BLaER1 treated with 17β-estradiol and CSF1 and Interleukin-3, amounts not matched to agents 10 nM and 100 nM (cell line): Measurements from ENCODE around the gene PARP6.
A peak's percentile ranks its signal among the peaks of the same experiment; 100 is the strongest.

Experiments
- H3K27ac ChIP-seq, 11 experiments: shearing (Covaris generic); formaldehyde crosslinking; 2 replicates each; pipeline ENCODE4 v1.8.1; 2022
- H3K27me3 ChIP-seq, 11 experiments: shearing (Covaris generic); formaldehyde crosslinking; 2 replicates each; pipeline ENCODE4 v1.8.1; 2022
- H3K36me3 ChIP-seq, 11 experiments: shearing (Covaris generic); formaldehyde crosslinking; 2 replicates each; pipeline ENCODE4 v1.8.1; 2022
- H3K4me1 ChIP-seq, 10 experiments: shearing (Covaris generic); formaldehyde crosslinking; 2 replicates each; pipeline ENCODE4 v1.8.1; 2022
- H3K4me2 ChIP-seq, 11 experiments: shearing (Covaris generic); formaldehyde crosslinking; 2 replicates each; pipeline ENCODE4 v1.8.1; 2022
- H3K4me3 ChIP-seq, 10 experiments: shearing (Covaris generic); formaldehyde crosslinking; 2 replicates each; pipeline ENCODE4 v1.8.1; 2022
- H3K9ac ChIP-seq, 11 experiments: shearing (Covaris generic); formaldehyde crosslinking; 2 replicates each; pipeline ENCODE4 v1.8.1; 2022
- H3K9me3 ChIP-seq, 11 experiments: shearing (Covaris generic); formaldehyde crosslinking; replicated peaks in 1 of 11; 2 replicates each; pipeline ENCODE4 v1.8.1; 2022
- H4K20me1 ChIP-seq, 11 experiments: shearing (Covaris generic); formaldehyde crosslinking; 2 replicates each; pipeline ENCODE4 v1.8.1; 2022
- Cebpa-rat ChIP-seq, 11 experiments: shearing (Covaris generic); IDR thresholded peaks; 2 replicates each; pipeline ENCODE4 v1.8.1; 2022

Gene PARP6

GRCh38 chr15:72198356-72199204 is 73.8 kb downstream of the PARP6 start:
- Histone ChIP-seq H3K36me3 (peaks cover 56 to 59% (median 58%) of the 10 kb centered on the region in 11 experiments), H3K4me2 (peak overlapping the region in 1 of 11 experiments; percentile 9; a peak in 3 of 22 replicates), H3K9me3 (no peaks in the 10 kb centered on the region), H3K4me3 (no peak overlapping the region), H4K20me1 (peaks cover 55 to 85% (median 70%) of the 10 kb centered on the region in 11 experiments), H3K4me1 (peaks cover 19 to 50% (median 33%) of the 10 kb centered on the region in 10 experiments), H3K27me3 (peaks cover 0 to 33% (median 31%) of the 10 kb centered on the region in 11 experiments; a peak in 18 of 22 replicates), H3K9ac (no peak overlapping the region; a peak in 1 of 22 replicates), H3K27ac (no peak overlapping the region)
- no peak for TF ChIP-seq Cebpa-rat (IDR thresholded peaks at IDR 0.05)

DNA sequence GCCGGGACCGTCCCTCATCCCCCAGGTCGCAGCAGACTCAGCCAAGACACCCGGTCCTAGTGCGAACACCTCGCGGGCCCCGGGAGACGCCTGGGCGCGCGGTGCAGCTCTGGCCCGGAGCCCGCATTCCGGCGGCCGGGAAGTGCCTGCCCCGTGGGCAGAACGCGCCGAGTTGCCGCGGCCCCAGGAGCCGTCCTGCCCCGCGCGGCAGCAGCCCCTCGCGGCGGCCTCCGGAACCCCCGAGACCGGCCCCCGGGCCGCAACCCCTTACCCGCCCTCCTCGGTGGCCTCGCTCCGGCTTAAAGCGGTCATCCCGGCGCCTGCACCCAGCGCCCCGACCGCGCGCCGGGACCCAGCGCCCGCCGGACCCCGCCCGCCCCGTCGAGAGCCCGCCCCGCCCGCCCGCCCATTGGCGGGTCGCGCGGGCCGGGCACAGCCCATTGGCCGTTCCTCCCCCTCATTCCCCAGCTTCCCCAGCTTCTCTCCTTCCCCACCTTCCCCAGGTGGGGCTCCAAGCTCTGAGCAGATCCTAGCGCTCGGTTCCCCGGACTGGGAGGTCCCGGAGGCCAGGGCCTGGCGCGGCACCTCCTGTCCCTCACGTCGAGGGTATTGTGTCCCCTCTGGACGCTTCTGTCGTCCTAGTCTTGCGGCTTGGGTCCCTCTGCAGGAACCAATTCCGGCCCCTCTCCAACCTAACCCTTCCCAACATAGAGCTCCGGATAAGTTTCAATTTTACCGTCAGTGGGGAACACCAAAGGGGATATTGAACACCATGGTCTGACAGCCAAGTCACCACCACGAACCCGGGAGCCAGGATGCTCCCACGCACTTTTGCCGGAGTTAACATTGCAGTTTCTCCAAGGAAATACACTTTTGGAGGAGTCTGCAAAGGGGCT is 74.6 kb downstream of the PARP6 start, which contains the start of gene GRAMD2A:
Gene GRAMD2A (minus strand): TSS at position 328 of the 896 bp plus-strand sequence.
- peaks cover 47 to 76% (median 61%) of the 10 kb centered on the region in 11 experiments for H4K20me1 ChIP-seq
- H3K4me1 ChIP-seq = peaks cover 10 to 47% (median 27%) of the 10 kb centered on the region in 10 experiments
- H3K9me3 ChIP-seq = no peaks in the 10 kb centered on the region
- H3K27me3 ChIP-seq = peaks cover 0 to 33% (median 31%) of the 10 kb centered on the region in 11 experiments; a peak in 18 of 22 replicates
- no peak for TF ChIP-seq Cebpa-rat (IDR thresholded peaks at IDR 0.05)
- H3K27ac ChIP-seq = no peak within 1 kb of the TSS
- 0 out of 20 replicates have a peak within 1 kb of the TSS, but pooled peaks of 1 of the 10 experiments have one; percentile 24 for H3K4me3 ChIP-seq
- peaks cover 47 to 50% (median 49%) of the 10 kb centered on the region in 11 experiments for H3K36me3 ChIP-seq
- peak within 1 kb of the TSS in 3 of 11 experiments; percentile 9 to 54 (median 33); a peak in 8 of 22 replicates for H3K4me2 ChIP-seq
- no peak within 1 kb of the TSS; a peak in 1 of 22 replicates for H3K9ac ChIP-seq

DNA sequence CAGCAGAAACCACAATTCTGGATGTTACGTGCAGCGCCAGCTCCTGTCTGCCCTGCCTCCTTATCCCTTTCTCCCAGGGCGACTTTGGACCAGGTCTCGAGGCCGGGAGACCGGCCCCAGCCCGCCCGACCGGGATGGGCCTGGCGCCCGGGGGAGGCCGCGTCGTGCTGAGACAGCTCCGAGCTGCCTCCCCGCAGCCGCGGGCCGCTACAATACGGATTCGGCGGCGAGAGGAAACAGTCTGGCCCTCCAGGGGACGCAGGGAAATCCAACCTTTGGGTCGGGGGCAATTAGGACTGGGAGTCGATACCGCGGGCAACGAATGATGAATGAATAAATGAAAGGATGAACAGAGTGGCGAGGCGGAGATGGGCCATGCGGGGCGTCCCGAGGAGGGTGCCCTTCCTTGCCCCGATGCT is 75.3 kb downstream of the PARP6 start:
- H3K27me3 ChIP-seq = peaks cover 0 to 33% (median 31%) of the 10 kb centered on the region in 11 experiments; a peak in 18 of 22 replicates
- H3K4me3 ChIP-seq = 0 out of 20 replicates have a peak overlapping the region, but pooled peaks of 1 of the 10 experiments have one; percentile 24
- H3K9ac ChIP-seq = no peak overlapping the region
- H4K20me1 ChIP-seq = peaks cover 40 to 69% (median 54%) of the 10 kb centered on the region in 11 experiments
- H3K4me1 ChIP-seq = peaks cover 10 to 47% (median 24%) of the 10 kb centered on the region in 10 experiments
- no peak overlapping the region for H3K27ac ChIP-seq
- H3K9me3 ChIP-seq = no peaks in the 10 kb centered on the region
- peaks cover 41 to 43% (median 43%) of the 10 kb centered on the region in 11 experiments for H3K36me3 ChIP-seq
- peak overlapping the region in 2 of 11 experiments; percentile 33 to 54; a peak in 6 of 22 replicates for H3K4me2 ChIP-seq
- TF ChIP-seq Cebpa-rat (IDR thresholded peaks at IDR 0.05) = no peak

DNA sequence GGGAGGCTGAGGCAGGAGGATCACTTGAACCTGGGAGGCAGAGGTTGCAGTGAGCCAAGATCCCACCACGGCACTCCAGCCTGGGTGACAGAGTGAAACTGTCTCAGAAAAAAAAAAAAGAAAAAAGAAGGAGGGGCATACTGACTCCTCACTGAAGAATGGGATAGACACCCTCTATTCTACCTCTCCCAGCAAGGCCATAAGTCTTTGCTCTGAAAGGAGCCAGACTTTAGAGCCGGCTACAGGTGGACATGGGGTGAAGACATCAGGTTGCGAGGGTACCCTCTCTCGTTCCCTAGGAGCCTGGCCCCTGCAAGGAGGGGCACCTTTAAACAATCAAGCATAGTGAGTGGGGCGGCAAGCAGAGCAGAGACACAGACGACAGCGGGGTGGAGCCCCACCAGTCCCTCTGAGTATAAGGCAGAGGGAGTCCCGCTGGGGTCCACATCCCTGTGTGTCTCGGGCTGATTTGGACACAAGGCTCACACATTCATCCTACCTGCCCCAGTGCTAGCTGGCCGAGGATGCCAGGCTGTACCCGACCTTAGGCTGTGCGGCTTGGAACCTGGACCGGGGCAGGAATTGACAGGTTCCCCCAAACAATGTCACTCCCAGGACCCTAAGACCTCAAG is 75.8 kb downstream of the PARP6 start:
- H4K20me1 ChIP-seq = peaks cover 35 to 64% (median 49%) of the 10 kb centered on the region in 11 experiments
- H3K36me3 ChIP-seq = peaks cover 35 to 38% (median 37%) of the 10 kb centered on the region in 11 experiments
- TF ChIP-seq Cebpa-rat (IDR thresholded peaks at IDR 0.05) = no peak
- H3K27ac ChIP-seq = no peak overlapping the region
- H3K4me1 ChIP-seq = peaks cover 10 to 43% (median 20%) of the 10 kb centered on the region in 10 experiments
- peak overlapping the region in 1 of 11 experiments; percentile 71; a peak in 1 of 22 replicates for H3K4me2 ChIP-seq
- no peak overlapping the region for H3K4me3 ChIP-seq
- no peak overlapping the region for H3K9ac ChIP-seq
- H3K9me3 ChIP-seq = no peaks in the 10 kb centered on the region
- peaks cover 0 to 33% (median 31%) of the 10 kb centered on the region in 11 experiments; a peak in 18 of 22 replicates for H3K27me3 ChIP-seq

- H3K27ac ChIP-seq = peak overlapping the region in 7 of 11 experiments; percentile 13 to 74 (median 50); a peak in 10 of 22 replicates
- no peak for TF ChIP-seq Cebpa-rat (IDR thresholded peaks at IDR 0.05)
Observed at GRCh38 chr15:72195101-72195511, 77.2 kb downstream of the PARP6 start.

DNA sequence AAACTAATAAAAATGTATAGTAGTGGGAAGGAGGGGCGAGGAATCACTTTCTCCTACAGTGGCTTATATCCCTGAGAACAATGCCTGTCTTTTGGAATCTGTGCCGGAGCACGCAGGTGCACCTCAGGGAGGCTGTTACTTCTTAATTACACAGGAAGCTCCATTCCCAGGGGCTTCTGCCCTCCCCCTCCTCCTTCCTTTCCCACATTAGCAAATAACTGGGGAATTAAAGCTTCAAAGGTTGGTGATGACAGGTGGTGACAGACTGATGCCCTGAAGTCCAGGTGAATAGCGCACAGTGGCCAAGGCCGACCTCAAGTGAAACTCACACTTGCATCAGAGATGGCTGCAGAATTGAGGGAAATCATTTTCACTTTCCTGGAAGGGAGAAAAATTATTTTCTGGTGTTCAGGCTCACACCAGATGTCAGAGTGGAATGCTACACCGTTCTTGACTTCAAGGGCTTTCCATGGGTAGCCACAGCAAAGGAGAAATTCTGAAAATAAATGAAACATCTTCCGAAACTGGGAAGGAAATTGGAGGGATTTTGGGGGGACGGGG is 78.4 kb downstream of the PARP6 start:
- H3K27ac ChIP-seq = no peak overlapping the region
- no peaks in the 10 kb centered on the region for H3K9me3 ChIP-seq
- no peak overlapping the region for H3K4me2 ChIP-seq
- peaks cover 9 to 36% (median 15%) of the 10 kb centered on the region in 10 experiments; a peak in 19 of 20 replicates for H3K4me1 ChIP-seq
- H4K20me1 ChIP-seq = peaks cover 9 to 38% (median 23%) of the 10 kb centered on the region in 11 experiments
- peaks cover 0 to 26% (median 25%) of the 10 kb centered on the region in 11 experiments; a peak in 18 of 22 replicates for H3K27me3 ChIP-seq
- H3K36me3 ChIP-seq = peaks cover 9 to 12% (median 11%) of the 10 kb centered on the region in 11 experiments
- no peak overlapping the region for H3K9ac ChIP-seq
- TF ChIP-seq Cebpa-rat (IDR thresholded peaks at IDR 0.05) = no peak
- H3K4me3 ChIP-seq = no peak overlapping the region

More at GRCh38 chr15:72195101-72195511, 77.2 kb downstream of the PARP6 start:
- H3K36me3 ChIP-seq = peaks cover 21 to 24% (median 23%) of the 10 kb centered on the region in 11 experiments
- H3K27me3 ChIP-seq = peaks cover 0 to 33% (median 31%) of the 10 kb centered on the region in 11 experiments; a peak in 18 of 22 replicates
- H3K4me3 ChIP-seq = peak overlapping the region in 1 of 10 experiments; percentile 32; a peak in 1 of 20 replicates
- peak overlapping the region in 4 of 11 experiments; percentile 18 to 59 (median 48); a peak in 4 of 22 replicates for H3K9ac ChIP-seq
- peak overlapping the region; percentile 44 to 94 (median 71) for H3K4me2 ChIP-seq
- H4K20me1 ChIP-seq = peaks cover 21 to 50% (median 35%) of the 10 kb centered on the region in 11 experiments
- H3K4me1 ChIP-seq = peaks cover 9 to 41% (median 15%) of the 10 kb centered on the region in 10 experiments; a peak in 19 of 20 replicates
- H3K9me3 ChIP-seq = no peaks in the 10 kb centered on the region

GRCh38 chr15:72192416-72192815 is 79.9 kb downstream of the PARP6 start:
- Histone ChIP-seq H3K4me3 (no peak overlapping the region), H3K27ac (no peak overlapping the region), H3K9me3 (no peaks in the 10 kb centered on the region), H3K27me3 (peaks cover 0 to 12% (median 11%) of the 10 kb centered on the region in 11 experiments; a peak in 16 of 22 replicates), H4K20me1 (peaks cover 0 to 23% (median 11%) of the 10 kb centered on the region in 11 experiments; a peak in 13 of 22 replicates), H3K36me3 (no peaks in the 10 kb centered on the region), H3K4me1 (peaks cover 9 to 28% (median 15%) of the 10 kb centered on the region in 10 experiments; a peak in 19 of 20 replicates), H3K4me2 (no peak overlapping the region), H3K9ac (no peak overlapping the region)
- TF ChIP-seq Cebpa-rat (IDR thresholded peaks at IDR 0.05) = no peak
